Right ventricle myocardium inferior (tissue), 1 donor: ENCODE data around the gene FGG. TPM values are rescaled to one million over a fixed set of nuclear protein-coding genes. Genes with fewer than 3 reads are reported as not detected.

Source experiments
- ATAC-seq: fragments of 200-7000 bp; cut with Tn5 transposase; one replicate; pipeline ENCODE4 v1.9.1; 2020; ENCODE audit warnings: mild to moderate bottlenecking, moderate library complexity
- DNase-seq: peaks from one replicate; pipeline ENCODE4 v3.0.0; 2021; ENCODE audit errors: missing footprints
- intact Hi-C: fragments of 100-400 bp; cut with DNase I; formaldehyde crosslinking; loops from one replicate; pipeline ENCODE4 v1.11.0; 2022
- total RNA-seq: library from RNA; stranded (reverse); fragmentation: NEBNext Ultra II Directional; extraction: Animal tissue kit (Norgen Biotek cat#: 25700); gene quantifications from one replicate; pipeline ENCODE4 v1.2.1, GENCODE V29; 2021
- donor health status: DM: no; HTN: yes; CAD: no; lungs with severe emphysema.

Gene FGG
- total RNA-seq, 1 donor from 2014 or later = not detected

DNA sequence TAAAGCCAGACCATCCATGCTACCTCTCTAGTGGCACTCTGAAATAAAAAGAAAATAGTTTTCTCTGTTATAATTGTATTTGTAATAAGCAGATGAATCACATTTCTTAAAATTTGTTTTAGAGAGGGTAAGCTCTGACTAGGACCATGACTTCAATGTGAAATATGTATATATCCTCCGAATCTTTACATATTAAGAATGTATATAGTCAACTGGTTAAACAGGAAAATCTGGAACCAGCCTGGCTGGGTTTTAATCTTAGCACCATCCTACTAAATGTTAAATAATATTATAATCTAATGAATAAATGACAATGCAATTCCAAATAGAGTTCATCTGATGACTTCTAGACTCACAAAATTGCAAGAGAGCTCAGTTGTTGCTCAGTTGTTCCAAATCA is 48.1 kb downstream of the FGG start:
- no peak for DNase-seq
- ATAC-seq = no peak
- intact Hi-C loops = no loop called here

DNA sequence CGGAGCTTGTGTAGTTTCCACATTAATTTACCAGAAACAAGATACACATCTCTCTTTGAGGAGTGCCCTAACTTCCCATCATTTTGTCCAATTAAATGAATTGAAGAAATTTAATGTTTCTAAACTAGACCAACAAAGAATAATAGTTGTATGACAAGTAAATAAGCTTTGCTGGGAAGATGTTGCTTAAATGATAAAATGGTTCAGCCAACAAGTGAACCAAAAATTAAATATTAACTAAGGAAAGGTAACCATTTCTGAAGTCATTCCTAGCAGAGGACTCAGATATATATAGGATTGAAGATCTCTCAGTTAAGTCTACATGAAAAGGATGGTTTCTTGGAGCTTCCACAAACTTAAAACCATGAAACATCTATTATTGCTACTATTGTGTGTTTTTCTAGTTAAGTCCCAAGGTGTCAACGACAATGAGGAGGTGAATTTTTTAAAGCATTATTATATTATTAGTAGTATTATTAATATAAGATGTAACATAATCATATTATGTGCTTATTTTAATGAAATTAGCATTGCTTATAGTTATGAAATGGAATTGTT is 49.7 kb downstream of the FGG start, which contains the start of gene FGB:
TSS of gene FGB (plus strand) at position 315 of the 558 bp plus-strand sequence. CDS start at position 323, 8 bp downstream.
- DNase-seq (no peak), ATAC-seq (no peak)
- intact Hi-C loops = no loop called here

DNA sequence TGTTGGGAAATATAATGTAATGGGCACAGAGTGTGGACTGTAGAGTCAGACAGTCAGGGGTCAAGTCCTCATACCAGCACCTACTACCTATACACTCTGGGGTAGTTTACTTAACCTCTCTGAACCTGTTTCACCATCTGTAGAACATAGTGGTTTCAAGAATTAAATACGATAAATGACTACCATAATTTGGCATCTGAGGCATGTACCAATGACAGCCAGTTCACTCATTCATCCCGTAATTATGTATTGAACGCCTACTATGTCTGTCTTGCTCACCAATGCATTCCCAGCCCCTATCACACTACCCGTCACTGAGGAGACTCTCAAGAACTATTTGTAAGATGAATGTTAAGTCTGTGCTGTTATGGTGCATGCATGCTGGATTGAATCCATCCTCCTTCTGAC is 51.6 kb downstream of the FGG start:
- no peak for DNase-seq
- no peak for ATAC-seq
- intact Hi-C loops = no loop called here

DNA sequence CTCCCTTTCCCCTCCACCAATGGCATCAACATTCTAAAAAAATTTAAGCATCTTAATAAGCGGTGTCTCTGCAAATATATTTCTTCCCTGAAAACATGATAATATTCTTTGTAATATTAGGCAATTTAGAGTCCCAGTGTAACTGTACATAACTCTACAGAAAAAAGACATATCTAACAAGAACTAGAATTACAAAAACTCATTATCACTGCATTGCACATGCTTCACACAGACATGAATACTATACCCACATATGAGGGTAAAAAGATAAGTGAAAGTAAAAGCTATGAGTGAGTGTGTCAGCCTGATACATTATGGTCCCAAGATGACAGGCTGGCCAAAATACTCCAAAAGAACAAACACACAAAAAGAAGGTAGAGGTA is 52.0 kb downstream of the FGG start:
- DNase-seq = no peak
- no peak for ATAC-seq
- intact Hi-C loops = no loop called here

DNA sequence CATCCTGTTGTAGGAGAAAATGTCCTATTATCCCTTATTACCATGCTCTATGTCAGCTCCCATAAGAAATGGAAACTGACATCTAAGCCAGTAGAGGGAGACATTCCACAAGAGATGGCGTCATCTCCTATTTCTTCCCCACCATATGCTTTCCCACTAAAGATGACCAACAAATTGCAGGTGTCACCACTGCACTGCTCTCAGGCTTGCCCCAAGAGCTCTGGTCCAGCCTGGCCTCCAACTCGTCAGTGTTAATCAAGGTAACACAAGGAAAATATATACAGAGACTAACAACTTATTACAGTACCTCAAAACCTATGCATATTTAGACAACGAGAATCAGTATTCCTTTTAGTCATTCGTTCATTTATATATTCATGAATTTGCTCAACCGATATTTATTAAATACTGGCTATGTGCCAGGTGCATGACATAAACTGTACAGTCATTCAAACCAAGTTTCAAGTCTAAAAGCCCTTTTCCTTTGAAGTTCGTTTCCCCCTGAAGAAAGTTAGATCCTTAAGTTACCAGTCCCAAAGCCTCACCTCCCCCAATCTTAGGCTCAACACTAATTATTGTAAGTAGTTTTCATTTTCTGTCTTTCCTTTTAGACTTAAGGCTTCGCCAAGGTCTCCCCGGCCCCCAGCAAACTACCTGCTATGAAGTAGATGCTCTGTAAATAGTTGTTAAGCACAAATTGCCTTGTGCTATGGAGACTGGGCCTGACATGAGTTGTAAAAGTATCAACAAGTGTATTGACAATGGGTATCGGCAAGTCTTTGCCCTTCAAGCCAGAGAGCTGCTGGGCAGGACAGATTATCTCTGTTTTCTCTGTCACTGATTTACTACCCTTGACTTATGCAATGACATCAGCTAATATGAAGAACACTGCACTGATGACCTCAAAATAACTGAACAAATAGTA is 52.7 kb downstream of the FGG start:
- intact Hi-C loops = no loop called here

DNA sequence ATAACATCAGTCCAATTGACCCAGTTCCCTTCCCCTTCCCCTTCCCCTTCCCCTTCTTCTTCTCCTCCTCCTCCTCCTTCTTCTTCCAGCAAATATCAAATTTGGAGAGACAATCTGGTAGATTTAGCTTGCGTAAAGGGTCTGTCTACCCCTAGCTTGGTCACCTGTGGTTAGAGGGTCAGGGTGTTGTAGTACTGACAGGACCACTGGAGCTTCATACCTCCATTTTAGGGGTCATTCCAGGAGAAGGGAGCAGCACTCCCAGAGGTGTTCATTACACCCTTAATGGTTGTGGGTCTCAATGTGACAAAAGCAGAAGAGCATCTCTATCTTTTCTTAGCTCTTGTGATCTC is 53.3 kb downstream of the FGG start:
- no peak for DNase-seq
- intact Hi-C loops = no loop called here
- ATAC-seq = no peak

More for the DNA sequence above, 52.7 kb downstream of the FGG start:
- DNase-seq (no peak), ATAC-seq (no peak)

Other genes starting within 250 kb of the FGG start
- gene DCHS2, start 120.9 kb downstream of the FGG start, total RNA-seq = not detected
- gene PLRG1, start 62.3 kb downstream of the FGG start, total RNA-seq = 36.2 TPM
- gene FGB, start 49.6 kb downstream of the FGG start, total RNA-seq = not detected
- gene FGA, start 21.9 kb downstream of the FGG start, total RNA-seq = not detected
- gene LRAT, start 131.3 kb upstream of the FGG start, total RNA-seq = not detected
- not detected for gene RBM46, start 168.6 kb upstream of the FGG start, total RNA-seq